H9 (cell line): ENCODE results near the gene RNF186. TPM values are rescaled to one million over a fixed set of nuclear protein-coding genes. Genes with fewer than 3 reads are reported as not detected.

ENCODE experiments used
- DNase-seq: peaks from one replicate; pipeline ENCODE4 v3.0.0-alpha.2; 2017
- H2AFZ ChIP-seq: one replicate; pipeline ENCODE4 v1.6.1; 2013; ENCODE audit warnings: mild to moderate bottlenecking, low read length, control low read depth, moderate library complexity
- H2AK5ac ChIP-seq: 2 replicates; pipeline ENCODE4 v1.6.1; 2013; ENCODE audit warnings: low read length, control low read depth, mixed read lengths; ENCODE audit not compliant: insufficient read length
- H2BK120ac ChIP-seq: one replicate; pipeline ENCODE4 v1.6.1; 2013; ENCODE audit warnings: low read depth, mild to moderate bottlenecking, low read length, control low read depth, inconsistent platforms; ENCODE audit not compliant: poor library complexity, severe bottlenecking
- H2BK12ac ChIP-seq: 2 replicates; pipeline ENCODE4 v1.6.1; 2013; ENCODE audit warnings: low read length, control low read depth, mixed read lengths, low read depth; ENCODE audit not compliant: insufficient read length
- H2BK15ac ChIP-seq: 2 replicates; pipeline ENCODE4 v1.6.1; 2013; ENCODE audit warnings: low read depth, low read length, control low read depth
- H2BK20ac ChIP-seq: one replicate; pipeline ENCODE4 v1.6.1; 2013; ENCODE audit warnings: low read depth, mild to moderate bottlenecking, low read length, control low read depth, inconsistent platforms; ENCODE audit not compliant: poor library complexity, severe bottlenecking
- H2BK5ac ChIP-seq: 2 replicates; pipeline ENCODE4 v1.6.1; 2013; ENCODE audit warnings: low read length, control low read depth, mixed read lengths; ENCODE audit not compliant: insufficient read length
- H3K14ac ChIP-seq: 2 replicates; pipeline ENCODE4 v1.6.1; 2013; ENCODE audit warnings: low read length, control low read depth; ENCODE audit not compliant: insufficient read depth
- H3K18ac ChIP-seq: 2 replicates; pipeline ENCODE4 v1.6.1; 2013; ENCODE audit warnings: low read depth, mild to moderate bottlenecking, mixed read lengths, low read length, control low read depth; ENCODE audit not compliant: insufficient read length
- H3K23ac ChIP-seq: 2 replicates; pipeline ENCODE4 v1.6.1; 2013; ENCODE audit warnings: low read length, control low read depth, mixed read lengths, low read depth; ENCODE audit not compliant: insufficient read length
- H3K23me2 ChIP-seq: 2 replicates; pipeline ENCODE4 v1.6.1; 2013; ENCODE audit warnings: low read depth, mild to moderate bottlenecking, mixed read lengths, low read length, control low read depth; ENCODE audit not compliant: insufficient read length, poor library complexity, severe bottlenecking
- H3K27ac ChIP-seq: 2 replicates; pipeline ENCODE4 v1.5.1; 2013; ENCODE audit warnings: low read length, control low read depth, mixed read lengths, low read depth; ENCODE audit not compliant: insufficient read length
- H3K27me3 ChIP-seq: 2 replicates; pipeline ENCODE4 v1.6.1; 2013; ENCODE audit warnings: low read length, control low read depth, inconsistent platforms; ENCODE audit not compliant: insufficient read depth
- H3K4ac ChIP-seq: 2 replicates; pipeline ENCODE4 v1.6.1; 2013; ENCODE audit warnings: low read depth, mild to moderate bottlenecking, control low read depth, inconsistent platforms, low read length, moderate library complexity
- H3K4me1 ChIP-seq: 2 replicates; pipeline ENCODE4 v1.6.1; 2013; ENCODE audit warnings: low read length, control low read depth, inconsistent platforms; ENCODE audit not compliant: insufficient read depth
- H3K4me2 ChIP-seq: 2 replicates; pipeline ENCODE4 v1.6.1; 2013; ENCODE audit warnings: low read length, control low read depth, mixed read lengths; ENCODE audit not compliant: insufficient read length, insufficient read depth
- H3K56ac ChIP-seq: 2 replicates; pipeline ENCODE4 v1.6.1; 2013; ENCODE audit warnings: low read depth, mild to moderate bottlenecking, mixed read lengths, low read length, control low read depth; ENCODE audit not compliant: insufficient read length
- H3K79me1 ChIP-seq: 2 replicates; pipeline ENCODE4 v1.6.1; 2013; ENCODE audit warnings: low read depth, mild to moderate bottlenecking, moderate library complexity, low read length, control low read depth, inconsistent platforms; ENCODE audit not compliant: insufficient read depth, poor library complexity, severe bottlenecking
- H3K79me2 ChIP-seq: 2 replicates; pipeline ENCODE4 v1.6.1; 2013; ENCODE audit warnings: low read length, control low read depth, inconsistent platforms; ENCODE audit not compliant: insufficient read depth
- H3K9ac ChIP-seq: 2 replicates; pipeline ENCODE4 v1.6.1; 2013; ENCODE audit warnings: low read length, control low read depth, mixed read lengths; ENCODE audit not compliant: insufficient read length; ENCODE audit errors: extremely low read depth
- H3K9me3 ChIP-seq: one replicate; pipeline ENCODE4 v1.6.1; 2013; ENCODE audit warnings: low read depth, low read length, inconsistent platforms; ENCODE audit not compliant: control insufficient read depth
- H3T11ph ChIP-seq: one replicate; pipeline ENCODE4 v1.6.1; 2013; ENCODE audit warnings: mild to moderate bottlenecking, low read length, control low read depth, inconsistent platforms
- H4K20me1 ChIP-seq: one replicate; pipeline ENCODE4 v1.6.1; 2013; ENCODE audit not compliant: control insufficient read depth, insufficient read length, insufficient read depth
- H4K5ac ChIP-seq: 2 replicates; pipeline ENCODE4 v1.6.1; 2013; ENCODE audit warnings: low read depth, mild to moderate bottlenecking, mixed read lengths, low read length, control low read depth; ENCODE audit not compliant: insufficient read length
- H4K8ac ChIP-seq: replicated peaks from 2 replicates; pipeline ENCODE4 v1.6.1; 2013; ENCODE audit warnings: low read length, control low read depth, mixed read lengths, low read depth; ENCODE audit not compliant: insufficient read length
- H4K91ac ChIP-seq: 2 replicates; pipeline ENCODE4 v1.6.1; 2013; ENCODE audit warnings: low read depth, mild to moderate bottlenecking, moderate library complexity, mixed read lengths, low read length, control low read depth; ENCODE audit not compliant: insufficient read length
- H3K27ac Mint-ChIP-seq, 3 experiments: 2 replicates in 2 of 3; 3 replicates in 1 of 3; pipeline ENCODE4 v1.8.0; 2020 to 2021; ENCODE audit warnings: mixed read lengths in 3 of 3, mild to moderate bottlenecking in 1 of 3, moderate library complexity in 1 of 3
- H3K27me3 Mint-ChIP-seq: 2 replicates; pipeline ENCODE4 v1.8.0; 2021; ENCODE audit warnings: low read depth, mild to moderate bottlenecking, moderate library complexity, mixed read lengths
- H3K36me3 Mint-ChIP-seq, 3 experiments: 2 replicates in 2 of 3; 3 replicates in 1 of 3; pipeline ENCODE4 v1.8.0; 2020 to 2021; ENCODE audit warnings: low read depth in 3 of 3, mixed read lengths in 3 of 3; ENCODE audit not compliant: insufficient read depth in 1 of 3
- H3K4me1 Mint-ChIP-seq, 2 experiments: 2 replicates each; pipeline ENCODE4 v1.8.0; 2020; ENCODE audit warnings: mixed read lengths in 2 of 2
- H3K4me3 Mint-ChIP-seq, 2 experiments: 2 replicates in 1 of 2; 3 replicates in 1 of 2; pipeline ENCODE4 v1.8.0; 2020 to 2021; ENCODE audit warnings: mild to moderate bottlenecking in 2 of 2, mixed read lengths in 2 of 2, moderate library complexity in 1 of 2
- H3K9me3 Mint-ChIP-seq, 2 experiments: 2 replicates in 1 of 2; 3 replicates in 1 of 2; pipeline ENCODE4 v1.8.0; 2020; ENCODE audit warnings: mild to moderate bottlenecking in 2 of 2, mixed read lengths in 2 of 2, moderate library complexity in 1 of 2
- CTCF ChIP-seq: fragments of 200-600 bp; sonication (generic); conservative IDR thresholded peaks from 3 replicates; pipeline ENCODE4 v1.8.0; 2021; ENCODE audit warnings: antibody characterized with exemption, mild to moderate bottlenecking
- WGBS: extraction: QIAGEN DNeasy Blood & Tissue Kit; methylation state at CpG from one replicate; pipeline ENCODE4 v1.1.7; 2013; ENCODE audit warnings: missing lambda C conversion rate, low lambda C conversion rate, mixed read lengths; ENCODE audit not compliant: insufficient read length; ENCODE audit errors: extremely low coverage; 5-methylcytosine and 5-hydroxymethylcytosine counted together
- total RNA-seq: library from RNA; stranded (reverse); gene quantifications from 2 replicates; pipeline ENCODE4 v1.2.1, GENCODE V29; 2021

Gene RNF186
- total RNA-seq, 1 experiment from 2014 or later: not detected

DNA sequence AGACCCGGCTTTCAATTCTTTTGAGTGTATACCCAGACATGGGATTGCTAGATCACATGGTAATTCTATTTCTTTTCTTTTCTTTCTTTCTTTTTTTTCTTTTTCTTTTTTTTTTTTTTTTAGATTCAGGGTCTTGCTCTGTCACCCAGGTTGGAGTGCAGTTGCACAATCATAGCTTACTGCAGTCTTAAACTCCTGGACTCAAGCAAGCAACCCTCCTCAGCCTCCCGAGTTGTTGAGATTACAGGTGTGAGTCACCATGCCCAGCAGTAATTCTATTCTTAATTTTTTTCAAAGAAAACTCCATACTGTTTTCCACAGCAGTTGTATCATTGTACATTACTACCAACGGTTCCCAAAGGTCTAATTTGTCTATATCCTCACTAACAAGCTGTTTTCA lies 13.5 kb upstream of the RNF186 start:
- Histone ChIP-seq H2BK5ac (no peak overlapping the region), H3K27me3 (no peaks in the 10 kb centered on the region), H3K79me2 (no peaks in the 10 kb centered on the region), H3K23me2 (no peaks in the 10 kb centered on the region), H2AK5ac (no peak overlapping the region), H4K5ac (no peak overlapping the region), H3K4me1 (no peaks in the 10 kb centered on the region; the same call in 1 of the 2 replicates), H2BK15ac (no peak overlapping the region), H3K27ac (no peak overlapping the region), H4K91ac (no peak overlapping the region), H2BK120ac (no peak overlapping the region), H3K23ac (no peak overlapping the region), H3K4me2 (no peak overlapping the region), H4K8ac (no peak overlapping the region), H3K4ac (no peak overlapping the region), H3K18ac (no peak overlapping the region), H2BK12ac (no peak overlapping the region), H3K56ac (no peak overlapping the region), H4K20me1 (no peaks in the 10 kb centered on the region), H2BK20ac (no peak overlapping the region), H3K9me3 (no peaks in the 10 kb centered on the region), H3K9ac (no peak overlapping the region), H3T11ph (no peak overlapping the region), H2AFZ (no peak overlapping the region), H3K79me1 (no peaks in the 10 kb centered on the region), H3K14ac (no peak overlapping the region)
- no peaks in the 10 kb centered on the region; a peak in 2 of 7 replicates for H3K36me3 Mint-ChIP-seq
- peaks cover 3 to 7% of the 10 kb centered on the region in 2 experiments; a peak in 4 of 5 replicates for H3K9me3 Mint-ChIP-seq
- no peak overlapping the region for H3K27ac Mint-ChIP-seq
- DNase-seq: no peak
- no CpG with 5 or more reads among the region's 3 CpGs for WGBS
- TF ChIP-seq CTCF: no peak
- H3K27me3 Mint-ChIP-seq: peaks cover 13% of the 10 kb centered on the region
- no peak overlapping the region for H3K4me3 Mint-ChIP-seq
- peaks cover 12 to 15% of the 10 kb centered on the region in 2 experiments for H3K4me1 Mint-ChIP-seq
